ENCODE data around the gene CFAP52.
"Not testable (repeated sequence)": the region's sequence is repeated elsewhere in the genome, so short reads cannot be mapped to it uniquely, and the experiment has no call there.

Gene CFAP52

DNA sequence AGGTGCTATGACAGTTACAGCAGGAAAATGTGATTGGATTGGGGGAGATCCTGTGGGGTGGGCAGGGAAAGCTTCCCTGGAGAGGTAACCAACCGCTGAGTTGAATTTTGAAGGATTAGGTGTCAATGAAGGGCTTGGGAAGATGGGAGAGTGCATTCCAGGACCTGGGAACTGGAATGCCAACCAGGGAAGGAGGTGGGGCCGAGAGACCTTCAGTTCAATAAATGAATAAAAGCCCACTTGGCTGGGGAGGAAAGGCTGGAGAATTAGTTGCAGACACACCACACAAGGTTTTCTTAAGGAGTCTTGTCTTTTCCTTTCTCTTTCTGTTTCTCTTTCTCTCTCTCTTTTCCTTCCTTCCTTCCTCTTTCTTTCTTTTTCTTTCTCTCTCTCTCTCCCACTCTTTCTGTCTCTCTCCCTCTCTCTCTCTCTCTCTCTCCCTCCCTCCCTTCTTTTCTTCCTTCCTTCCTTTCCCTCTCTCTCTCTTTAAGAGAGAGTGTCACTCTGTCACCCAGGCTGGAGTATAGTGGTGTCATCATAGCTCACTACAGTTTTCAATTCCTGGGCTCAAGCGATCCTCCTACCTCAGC is 72.2 kb downstream of the CFAP52 start:
- H3K27me3 ChIP-seq (ENCODE audit: control insufficient read depth, insufficient read depth, low read length) = no peaks in the 10 kb centered on the region
- H3K4me3 ChIP-seq (ENCODE audit: low read length) = no peak overlapping the region
- peaks cover 19% of the 10 kb centered on the region for H3K4me1 ChIP-seq (ENCODE audit: control insufficient read depth, insufficient read depth, low read length)
- H3K9me3 ChIP-seq (replicated peaks; ENCODE audit: low read length) = no peaks in the 10 kb centered on the region
- no peaks in the 10 kb centered on the region for H3K36me3 ChIP-seq (ENCODE audit: insufficient read depth, low read length)
- no peak overlapping the region for H3K9ac ChIP-seq (ENCODE audit: low read depth, low read length)
- H3K4me2 ChIP-seq (ENCODE audit: low read length) = no peak overlapping the region

DNA sequence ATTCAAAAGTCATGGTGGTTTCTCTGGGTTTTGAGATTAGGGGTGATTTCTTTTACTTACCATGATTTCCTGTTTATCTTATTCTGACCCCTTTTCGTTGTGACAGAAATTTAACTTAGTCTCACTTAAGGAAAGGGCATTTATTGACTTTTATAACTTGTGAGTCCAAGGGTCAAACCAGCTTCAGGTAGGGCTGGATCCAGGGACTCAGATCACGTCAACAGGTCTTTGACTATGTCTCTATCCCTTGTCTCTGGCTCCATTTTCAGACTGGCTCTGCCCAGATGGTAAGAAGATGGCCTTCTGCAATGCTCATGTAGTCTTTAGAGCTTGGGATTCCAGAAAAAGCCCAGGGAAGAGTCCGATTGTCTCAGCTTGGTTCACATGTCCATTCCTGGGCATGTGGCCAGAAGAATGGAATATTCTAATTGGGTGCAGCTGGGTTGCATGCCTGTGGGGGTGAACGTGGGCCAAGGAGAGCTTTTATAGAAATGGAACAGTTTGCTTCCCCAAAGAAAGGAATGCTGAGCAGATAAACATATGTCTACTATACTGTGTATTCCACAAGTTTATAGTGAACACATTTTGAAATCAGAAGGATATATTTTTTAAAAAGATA is 82.3 kb downstream of the CFAP52 start:
- Histone ChIP-seq H3K9ac (ENCODE audit: low read depth, low read length) (no peak overlapping the region), H3K36me3 (ENCODE audit: insufficient read depth, low read length) (no peaks in the 10 kb centered on the region), H3K4me2 (ENCODE audit: low read length) (no peak overlapping the region), H3K27me3 (ENCODE audit: control insufficient read depth, insufficient read depth, low read length) (no peaks in the 10 kb centered on the region), H3K4me1 (ENCODE audit: control insufficient read depth, insufficient read depth, low read length) (no peaks in the 10 kb centered on the region), H3K4me3 (ENCODE audit: low read length) (no peak overlapping the region), H3K9me3 (replicated peaks; ENCODE audit: low read length) (no peaks in the 10 kb centered on the region)

DNA sequence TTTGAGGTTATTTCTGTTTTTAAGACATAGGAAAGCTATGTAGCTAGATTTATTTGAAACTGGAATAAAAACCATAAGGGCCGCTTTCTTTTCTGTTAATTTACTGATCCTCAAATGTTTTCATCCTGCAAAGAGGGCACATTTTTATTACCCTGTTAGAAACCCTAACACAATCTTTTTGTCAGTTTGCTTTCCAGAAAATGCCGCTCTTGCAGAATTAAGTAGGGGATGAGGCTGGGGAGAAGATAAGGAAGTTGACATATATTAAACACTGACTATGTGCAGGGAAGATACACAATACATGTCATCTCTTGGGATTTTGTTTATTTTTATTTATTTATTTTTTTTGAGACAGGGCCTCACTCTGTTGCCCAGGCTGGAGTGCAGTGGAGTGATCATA is 84.6 kb downstream of the CFAP52 start:
- Histone ChIP-seq H3K27me3 (ENCODE audit: control insufficient read depth, insufficient read depth, low read length) (no peaks in the 10 kb centered on the region), H3K9ac (ENCODE audit: low read depth, low read length) (no peak overlapping the region), H3K4me3 (ENCODE audit: low read length) (no peak overlapping the region), H3K36me3 (ENCODE audit: insufficient read depth, low read length) (no peaks in the 10 kb centered on the region), H3K4me1 (ENCODE audit: control insufficient read depth, insufficient read depth, low read length) (no peaks in the 10 kb centered on the region), H3K4me2 (ENCODE audit: low read length) (no peak overlapping the region), H3K9me3 (replicated peaks; ENCODE audit: low read length) (no peaks in the 10 kb centered on the region)

DNA sequence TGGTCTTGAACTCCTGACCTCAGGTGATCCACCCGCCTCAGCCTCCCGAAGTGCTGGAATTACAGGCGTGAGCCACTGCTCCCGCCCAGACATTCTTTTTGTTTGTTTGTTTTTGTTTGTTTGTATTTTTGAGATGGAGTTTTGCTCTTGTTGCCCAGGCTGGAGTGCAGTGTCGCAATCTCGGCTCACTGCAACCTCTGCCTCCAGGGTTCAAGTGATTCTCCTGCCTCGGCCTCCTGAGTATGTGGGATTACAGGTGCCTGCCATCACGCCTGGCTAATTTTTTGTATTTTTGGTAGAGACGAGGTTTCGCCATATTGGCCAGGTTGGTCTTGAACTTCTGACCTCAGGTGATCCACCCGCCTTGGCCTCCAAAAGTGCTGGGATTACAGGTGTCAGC is 87.1 kb downstream of the CFAP52 start:
- H3K9me3 ChIP-seq (replicated peaks; ENCODE audit: low read length); H3K4me3 ChIP-seq (ENCODE audit: low read length); H3K27me3 ChIP-seq (ENCODE audit: control insufficient read depth, insufficient read depth, low read length); H3K36me3 ChIP-seq (ENCODE audit: insufficient read depth, low read length); H3K4me1 ChIP-seq (ENCODE audit: control insufficient read depth, insufficient read depth, low read length); H3K4me2 ChIP-seq (ENCODE audit: low read length); H3K9ac ChIP-seq (ENCODE audit: low read depth, low read length): not testable (repeated sequence)

GRCh38 chr17:9666461-9667050 is 90.1 kb downstream of the CFAP52 start:
- Histone ChIP-seq H3K36me3 (ENCODE audit: insufficient read depth, low read length) (no peaks in the 10 kb centered on the region), H3K4me3 (ENCODE audit: low read length) (no peak overlapping the region), H3K9ac (ENCODE audit: low read depth, low read length) (no peak overlapping the region), H3K9me3 (replicated peaks; ENCODE audit: low read length) (no peaks in the 10 kb centered on the region), H3K4me1 (ENCODE audit: control insufficient read depth, insufficient read depth, low read length) (no peaks in the 10 kb centered on the region), H3K4me2 (ENCODE audit: low read length) (no peak overlapping the region), H3K27me3 (ENCODE audit: control insufficient read depth, insufficient read depth, low read length) (no peaks in the 10 kb centered on the region)

DNA sequence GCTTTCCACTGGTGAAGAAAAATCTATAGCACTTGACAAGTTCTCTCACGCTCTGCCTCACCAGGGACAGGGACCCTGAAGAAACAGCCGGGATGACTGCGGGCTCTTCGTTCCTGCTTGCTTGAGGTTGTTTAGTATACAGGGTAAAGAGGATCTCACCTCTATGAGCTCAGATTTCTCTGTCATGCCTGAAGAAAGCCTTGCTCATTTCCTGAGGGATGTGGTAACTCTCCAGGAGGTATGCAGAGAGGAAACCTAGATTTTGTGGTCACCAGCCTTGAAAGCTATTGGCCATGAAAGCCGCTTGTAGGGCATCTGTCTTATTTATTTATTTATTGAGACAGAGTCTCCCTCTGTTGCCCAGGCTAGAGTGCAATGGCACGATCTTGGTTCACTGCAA is 92.1 kb downstream of the CFAP52 start:
- H3K27me3 ChIP-seq (ENCODE audit: control insufficient read depth, insufficient read depth, low read length) = no peaks in the 10 kb centered on the region
- no peaks in the 10 kb centered on the region for H3K4me1 ChIP-seq (ENCODE audit: control insufficient read depth, insufficient read depth, low read length)
- no peaks in the 10 kb centered on the region for H3K36me3 ChIP-seq (ENCODE audit: insufficient read depth, low read length)

GRCh38 chr17:9669551-9670008 is 93.1 kb downstream of the CFAP52 start:
- no peak overlapping the region for H3K4me2 ChIP-seq (ENCODE audit: low read length)
- H3K36me3 ChIP-seq (ENCODE audit: insufficient read depth, low read length) = no peaks in the 10 kb centered on the region
- H3K4me3 ChIP-seq (ENCODE audit: low read length) = no peak overlapping the region
- H3K9me3 ChIP-seq (replicated peaks; ENCODE audit: low read length) = no peaks in the 10 kb centered on the region
- no peaks in the 10 kb centered on the region for H3K4me1 ChIP-seq (ENCODE audit: control insufficient read depth, insufficient read depth, low read length)
- H3K9ac ChIP-seq (ENCODE audit: low read depth, low read length) = no peak overlapping the region
- H3K27me3 ChIP-seq (ENCODE audit: control insufficient read depth, insufficient read depth, low read length) = no peaks in the 10 kb centered on the region

More for the DNA sequence above, 92.1 kb downstream of the CFAP52 start:
- Histone ChIP-seq H3K4me3 (ENCODE audit: low read length) (no peak overlapping the region), H3K9me3 (replicated peaks; ENCODE audit: low read length) (no peaks in the 10 kb centered on the region), H3K9ac (ENCODE audit: low read depth, low read length) (no peak overlapping the region), H3K4me2 (ENCODE audit: low read length) (no peak overlapping the region)

DNA sequence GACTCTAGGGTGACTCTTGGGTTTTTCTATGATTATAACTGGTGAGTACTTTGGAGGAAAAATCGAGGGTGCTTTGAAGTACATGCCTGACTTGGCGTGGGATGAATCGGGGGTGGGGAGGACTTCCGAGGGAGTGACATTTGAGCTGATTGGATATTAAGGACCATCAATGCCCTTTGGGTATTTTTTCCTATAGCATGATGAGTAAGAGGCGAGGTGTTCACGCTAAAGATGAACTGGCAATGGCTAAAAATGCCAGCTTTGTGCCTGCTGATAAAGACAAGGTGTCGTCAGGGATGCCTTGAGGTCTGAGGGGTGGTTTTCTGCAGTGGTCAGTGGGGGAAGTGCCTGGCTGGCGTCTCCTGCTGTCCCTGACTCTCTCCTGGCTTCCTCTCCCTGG is 94.2 kb downstream of the CFAP52 start:
- Histone ChIP-seq H3K4me1 (ENCODE audit: control insufficient read depth, insufficient read depth, low read length) (no peaks in the 10 kb centered on the region), H3K4me2 (ENCODE audit: low read length) (no peak overlapping the region), H3K36me3 (ENCODE audit: insufficient read depth, low read length) (no peaks in the 10 kb centered on the region), H3K27me3 (ENCODE audit: control insufficient read depth, insufficient read depth, low read length) (no peaks in the 10 kb centered on the region), H3K4me3 (ENCODE audit: low read length) (no peak overlapping the region), H3K9me3 (replicated peaks; ENCODE audit: low read length) (no peaks in the 10 kb centered on the region), H3K9ac (ENCODE audit: low read depth, low read length) (no peak overlapping the region)

- Histone ChIP-seq H3K4me3 (ENCODE audit: low read length) (no peak overlapping the region), H3K4me1 (ENCODE audit: control insufficient read depth, insufficient read depth, low read length) (no peaks in the 10 kb centered on the region), H3K27me3 (ENCODE audit: control insufficient read depth, insufficient read depth, low read length) (no peaks in the 10 kb centered on the region), H3K9ac (ENCODE audit: low read depth, low read length) (no peak overlapping the region), H3K9me3 (replicated peaks; ENCODE audit: low read length) (no peaks in the 10 kb centered on the region), H3K36me3 (ENCODE audit: insufficient read depth, low read length) (no peaks in the 10 kb centered on the region), H3K4me2 (ENCODE audit: low read length) (no peak overlapping the region)
These were observed 95.1 kb downstream of the CFAP52 start for GRCh38 chr17:9671559-9671958.

DNA sequence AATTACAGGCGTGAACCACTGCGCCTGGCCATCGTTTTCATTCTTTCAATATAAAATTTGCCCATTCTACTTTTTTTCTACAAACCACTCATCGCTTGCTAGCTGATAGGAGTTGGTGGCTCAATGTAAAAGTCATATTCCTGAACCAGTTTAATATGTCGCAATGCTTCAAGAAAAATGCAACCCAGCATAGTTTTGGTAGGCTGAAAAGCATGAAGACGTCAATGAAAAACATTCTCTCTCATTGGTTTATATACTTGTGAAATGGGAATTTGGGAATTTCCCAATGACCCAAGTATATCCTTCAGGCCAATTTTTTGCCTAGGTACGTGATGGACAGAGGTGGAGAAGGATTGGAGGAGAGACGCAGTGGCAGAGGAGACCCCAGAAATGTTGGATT is 95.8 kb downstream of the CFAP52 start:
- Histone ChIP-seq H3K4me3 (ENCODE audit: low read length) (no peak overlapping the region), H3K27me3 (ENCODE audit: control insufficient read depth, insufficient read depth, low read length) (no peaks in the 10 kb centered on the region), H3K36me3 (ENCODE audit: insufficient read depth, low read length) (no peaks in the 10 kb centered on the region), H3K4me1 (ENCODE audit: control insufficient read depth, insufficient read depth, low read length) (no peaks in the 10 kb centered on the region), H3K9me3 (replicated peaks; ENCODE audit: low read length) (no peaks in the 10 kb centered on the region), H3K9ac (ENCODE audit: low read depth, low read length) (no peak overlapping the region), H3K4me2 (ENCODE audit: low read length) (no peak overlapping the region)

GRCh38 chr17:9672691-9673090 is 96.2 kb downstream of the CFAP52 start:
- no peaks in the 10 kb centered on the region for H3K4me1 ChIP-seq (ENCODE audit: control insufficient read depth, insufficient read depth, low read length)

GRCh38 chr17:9676084-9676483 is 99.6 kb downstream of the CFAP52 start:
- Histone ChIP-seq H3K4me3 (ENCODE audit: low read length) (no peak overlapping the region), H3K9me3 (replicated peaks; ENCODE audit: low read length) (peaks cover 3% of the 10 kb centered on the region), H3K4me1 (ENCODE audit: control insufficient read depth, insufficient read depth, low read length) (no peaks in the 10 kb centered on the region), H3K36me3 (ENCODE audit: insufficient read depth, low read length) (no peaks in the 10 kb centered on the region), H3K27me3 (ENCODE audit: control insufficient read depth, insufficient read depth, low read length) (no peaks in the 10 kb centered on the region), H3K9ac (ENCODE audit: low read depth, low read length) (no peak overlapping the region), H3K4me2 (ENCODE audit: low read length) (no peak overlapping the region)

More at GRCh38 chr17:9672691-9673090, 96.2 kb downstream of the CFAP52 start:
- no peaks in the 10 kb centered on the region for H3K36me3 ChIP-seq (ENCODE audit: insufficient read depth, low read length)
- H3K4me3 ChIP-seq (ENCODE audit: low read length) = no peak overlapping the region
- H3K27me3 ChIP-seq (ENCODE audit: control insufficient read depth, insufficient read depth, low read length) = no peaks in the 10 kb centered on the region
- no peak overlapping the region for H3K4me2 ChIP-seq (ENCODE audit: low read length)
- H3K9me3 ChIP-seq (replicated peaks; ENCODE audit: low read length) = no peaks in the 10 kb centered on the region
- H3K9ac ChIP-seq (ENCODE audit: low read depth, low read length) = no peak overlapping the region
